ENCODE measurements around the gene HOXD3. TPM values are rescaled to one million over a fixed set of nuclear protein-coding genes. Genes with fewer than 3 reads are reported as not detected.

The HOXD3 gene
- total RNA-seq, 1 experiment from 2014 or later = not detected

- no peak for TF ChIP-seq E2F1 (CRISPR knock-in tag; IDR thresholded peaks at IDR 0.05)
- TF ChIP-seq MLX (CRISPR knock-in tag; IDR thresholded peaks at IDR 0.05) = no peak
- no peak for TF ChIP-seq HMGXB4 (CRISPR knock-in tag; IDR thresholded peaks at IDR 0.05)
- no peak for TF ChIP-seq TEAD4 (CRISPR knock-in tag; IDR thresholded peaks at IDR 0.05)
- TF ChIP-seq JUN (CRISPR knock-in tag; IDR thresholded peaks at IDR 0.05) = no peak; the same call in 1 of the 2 replicates
- peak; percentile 88 for TF ChIP-seq USF2 (CRISPR knock-in tag; IDR thresholded peaks at IDR 0.05)
- TF ChIP-seq ETV6 (CRISPR knock-in tag; IDR thresholded peaks at IDR 0.05) = peak; percentile 76; the same call in 1 of the 2 replicates
- no peak for TF ChIP-seq CTCF (IDR thresholded peaks at IDR 0.05)
- peak; percentile 45; the same call in 1 of the 2 replicates for TF ChIP-seq CREB1 (CRISPR knock-in tag; IDR thresholded peaks at IDR 0.05)
- 0 out of 2 replicates have a peak, but pooled peaks have one; percentile 57 for TF ChIP-seq ESRRA (CRISPR knock-in tag; IDR thresholded peaks at IDR 0.05; ENCODE audit: borderline replicate concordance)
Observed at GRCh38 chr2:176171351-176172006, 14.4 kb downstream of the HOXD3 start (continued).

- TF ChIP-seq MAX (CRISPR knock-in tag; IDR thresholded peaks at IDR 0.05) (peak; percentile 15; the same call in 1 of the 2 replicates), FOXP1 (CRISPR knock-in tag; IDR thresholded peaks at IDR 0.05; ENCODE audit: borderline replicate concordance) (0 out of 2 replicates have a peak, but pooled peaks have one; percentile 14), AFF4 (CRISPR knock-in tag; IDR thresholded peaks at IDR 0.05; ENCODE audit: borderline replicate concordance) (no peak), TCF7 (CRISPR knock-in tag; IDR thresholded peaks at IDR 0.05; ENCODE audit: low read depth) (0 out of 2 replicates have a peak, but pooled peaks have one; percentile 3), MYBL2 (CRISPR knock-in tag; IDR thresholded peaks at IDR 0.05) (0 out of 2 replicates have a peak, but pooled peaks have one; percentile 19), NFATC4 (CRISPR knock-in tag; IDR thresholded peaks at IDR 0.05) (no peak)
- CTCF ChIA-PET = interaction anchor here (0.6 to 1.9 kb wide), 8 partner anchors 10 to 382 kb away, joined by 3 to 8 read pairs (median 4); no protein-coding TSS in a partner anchor
- ATAC-seq (peak; percentile 3), DNase-seq (ENCODE audit: low spot score) (no peak)
- Mint-ChIP-seq H3K4me1 (peaks cover 41% of the 10 kb centered on the region), H3K27me3 (ENCODE audit: low read depth) (peaks cover 100% of the 10 kb centered on the region), H3K9me3 (no peaks in the 10 kb centered on the region), H3K36me3 (peaks cover 4% of the 10 kb centered on the region; the same call in 1 of the 2 replicates), H3K27ac (no peak overlapping the region), H3K4me3 (peak overlapping the region; percentile 66)
- POLR2A ChIA-PET = interaction anchor here (1.8 kb wide), 1 partner anchor 12 kb away, joined by 7 read pairs; no protein-coding TSS in a partner anchor
Observed at GRCh38 chr2:176172007-176172894, 15.1 kb downstream of the HOXD3 start.

Measured in WTC11 (cell line).